ENCODE data around the gene PSMA8. TPM values are rescaled to one million over a fixed set of nuclear protein-coding genes. Genes with fewer than 3 reads are reported as not detected.
A peak's percentile ranks its signal among the peaks of the same experiment; 100 is the strongest.

The PSMA8 gene
- total and polyA plus RNA-seq, 2 of the 13 experiments (the other 11 are each of a cell fraction or from before 2014, with no cell fraction given) = not detected

- POLR2A ChIA-PET = no interaction called here
- Histone ChIP-seq H3K79me2 (ENCODE audit: insufficient read depth, low read length) (peaks cover 2% of the 10 kb centered on the region), H3K27me3 (ENCODE audit: control insufficient read depth in 1 of 2, insufficient read depth in 2 of 2, low read length in 2 of 2) (peaks cover 0 to 4% of the 10 kb centered on the region in 2 experiments; a peak in 1 of 5 replicates), H3K4me2 (ENCODE audit: low read depth, low read length) (peak overlapping the region; percentile 73; the same call in 1 of the 2 replicates), H2AFZ (ENCODE audit: low read length) (no peak overlapping the region), H3K4me3 (replicated peaks in 1 of 3; ENCODE audit: insufficient read depth in 1 of 3, low read depth in 2 of 3, low read length in 3 of 3) (no peak overlapping the region), H3K27ac (ENCODE audit: extremely low read length, insufficient read depth, low read length) (no peak overlapping the region), H3K4me1 (ENCODE audit: insufficient read depth, low read length) (peaks cover 38% of the 10 kb centered on the region), H3K9ac (ENCODE audit: insufficient read depth, low read depth, low read length) (no peak overlapping the region), H4K20me1 (ENCODE audit: insufficient read depth, low read length) (no peaks in the 10 kb centered on the region; the same call in 1 of the 2 replicates), H3K9me3 (ENCODE audit: low read length) (no peaks in the 10 kb centered on the region), H3K36me3 (replicated peaks in 1 of 2; ENCODE audit: control insufficient read depth in 1 of 2, insufficient read depth in 2 of 2, low read length in 2 of 2) (no peaks in the 10 kb centered on the region)
- TF ChIP-seq SRF (IDR thresholded peaks at IDR 0.05; ENCODE audit: low read depth, low read length) (no peak), ZMYM2 (CRISPR knock-in tag; IDR thresholded peaks at IDR 0.05) (no peak), GABPB1 (CRISPR knock-in tag; IDR thresholded peaks at IDR 0.05) (no peak), SIN3A (IDR thresholded peaks at IDR 0.05; ENCODE audit: borderline replicate concordance, low read depth, low read length) (no peak), ZSCAN20 (CRISPR knock-in tag; IDR thresholded peaks at IDR 0.05; ENCODE audit: borderline replicate concordance) (no peak), ZBTB25 (CRISPR knock-in tag; IDR thresholded peaks at IDR 0.05) (no peak), GTF2F1 (IDR thresholded peaks at IDR 0.05; ENCODE audit: low read length) (no peak), GTF3A (CRISPR knock-in tag; conservative IDR thresholded peaks at IDR 0.05) (no peak), PHF8 (CRISPR knock-in tag; IDR thresholded peaks at IDR 0.05) (no peak), ZNF839 (CRISPR knock-in tag; IDR thresholded peaks at IDR 0.05; ENCODE audit: borderline replicate concordance) (no peak)
- ATAC-seq (no peak), FAIRE-seq (no peak), DNase-seq (ENCODE audit: low spot score) (no peak)
- WGBS (ENCODE audit: low lambda C conversion rate) = 72% methylated on average over 6 of the region's 6 CpGs
- BruUV-seq (replicated peaks) = no TSS peak
- intact Hi-C loops (cut with micrococcal nuclease; ENCODE audit: unreplicated experiment) = no loop called here
- in situ Hi-C loops (cut with HindIII; ENCODE audit: extremely low pct_ligation_motif_present, low pct_unique_long_range_greater_than_20kb) = no loop called here
- CTCF ChIA-PET (ENCODE audit: low intra/inter-chr PET ratio, low total read pairs) = no interaction called here
Observed at GRCh38 chr18:26228562-26229260, 95.0 kb downstream of the PSMA8 start.

All from HepG2 (cell line).